Germinal center (tissue), 1 donor: ENCODE data around the gene ARID1B.
A peak's percentile ranks its signal among the peaks of the same experiment; 100 is the strongest.

ENCODE experiments used
- DNase-seq: peaks from one replicate; pipeline ENCODE4 v3.0.0; 2012; ENCODE audit warnings: mixed read lengths, low spot score

The ARID1B gene

GRCh38 chr6:157213426-157213825 is 436.2 kb downstream of the ARID1B start:
- DNase-seq = no peak

GRCh38 chr6:157213907-157214565 is 436.9 kb downstream of the ARID1B start:
- DNase-seq = no peak

- DNase-seq = no peak
These were observed 438.5 kb downstream of the ARID1B start for GRCh38 chr6:157215717-157216116.

GRCh38 chr6:157216570-157216969 is 439.4 kb downstream of the ARID1B start:
- no peak for DNase-seq

GRCh38 chr6:157217198-157217893 is 440.2 kb downstream of the ARID1B start:
- no peak for DNase-seq

- DNase-seq = no peak
These were observed 440.8 kb downstream of the ARID1B start for GRCh38 chr6:157217894-157218370.

GRCh38 chr6:157218371-157219198 is 441.4 kb downstream of the ARID1B start:
- no peak for DNase-seq

GRCh38 chr6:157219201-157220200 is 442.3 kb downstream of the ARID1B start:
- no peak for DNase-seq

GRCh38 chr6:157220485-157220884 is 443.3 kb downstream of the ARID1B start:
- DNase-seq = no peak

GRCh38 chr6:157221049-157221816 is 444.1 kb downstream of the ARID1B start:
- peak; percentile 87 for DNase-seq

- DNase-seq = no peak
These were observed 444.6 kb downstream of the ARID1B start for GRCh38 chr6:157221817-157222175.

GRCh38 chr6:157222201-157222981 is 445.2 kb downstream of the ARID1B start:
- peak; percentile 38 for DNase-seq

GRCh38 chr6:157223021-157223430 is 445.8 kb downstream of the ARID1B start:
- peak; percentile 62 for DNase-seq

- no peak for DNase-seq
These were observed 446.3 kb downstream of the ARID1B start for GRCh38 chr6:157223511-157223910.

- peak; percentile 72 for DNase-seq
These were observed 447.2 kb downstream of the ARID1B start for GRCh38 chr6:157224178-157224950.

- no peak for DNase-seq
These were observed 447.9 kb downstream of the ARID1B start for GRCh38 chr6:157224951-157225574.

- DNase-seq = no peak
These were observed 448.4 kb downstream of the ARID1B start for GRCh38 chr6:157225575-157225995.

GRCh38 chr6:157226026-157226625 is 448.9 kb downstream of the ARID1B start:
- DNase-seq = no peak
